Esophagus muscularis mucosa (tissue), 4 donors: ENCODE data around the gene SUPT20H.

Experiments used
- EP300 ChIP-seq: sonication (generic); formaldehyde crosslinking; IDR thresholded peaks from one replicate; pipeline ENCODE4 v1.6.1; 2017; ENCODE audit warnings: antibody characterized with exemption
- POLR2A ChIP-seq: fragments of 450-650 bp; IDR thresholded peaks from one replicate; pipeline ENCODE4 v1.6.1; 2017; ENCODE audit warnings: antibody characterized with exemption, moderate library complexity, mild to moderate bottlenecking, low read depth
- POLR2AphosphoS5 ChIP-seq, 2 donors: sonication (generic); formaldehyde crosslinking; IDR thresholded peaks; one replicate each; pipeline ENCODE4 v1.6.1; 2017; ENCODE audit warnings: antibody characterized with exemption in 2 of 2
- TF ChIP-seq, protein P1 (sequence below), 3 experiments: fragments of 200-600 bp in 2 of 3; fragments of 450-650 bp in 1 of 3; sonication (generic) in 2 of 3; IDR thresholded peaks; one replicate each; pipeline ENCODE4 v1.5.1; 2017 to 2019; ENCODE audit warnings: antibody characterized with exemption in 3 of 3, mild to moderate bottlenecking in 2 of 3, moderate library complexity in 1 of 3

DNA sequence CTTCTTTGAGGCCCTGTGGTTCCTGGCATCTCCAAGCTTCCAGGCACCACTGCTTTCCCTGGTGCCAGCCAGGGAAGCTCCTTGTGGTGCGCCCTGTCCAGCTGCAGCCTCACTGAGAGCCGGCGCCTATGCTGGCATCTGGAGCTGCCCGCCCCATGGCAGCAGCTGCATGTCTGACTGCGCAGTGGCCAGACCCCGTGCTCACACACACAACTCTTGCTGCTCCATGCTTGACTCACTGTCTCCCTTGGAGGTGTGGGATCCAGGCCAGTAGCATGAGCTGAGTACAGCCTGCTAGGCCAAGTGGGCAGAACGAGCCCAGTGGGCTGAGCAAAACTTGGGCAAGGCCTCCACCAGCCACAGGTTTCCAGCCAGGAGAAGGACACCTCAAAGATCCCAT lies 11.5 kb upstream of the SUPT20H start:
- no peak for TF ChIP-seq EP300
- TF ChIP-seq, protein P1, sequence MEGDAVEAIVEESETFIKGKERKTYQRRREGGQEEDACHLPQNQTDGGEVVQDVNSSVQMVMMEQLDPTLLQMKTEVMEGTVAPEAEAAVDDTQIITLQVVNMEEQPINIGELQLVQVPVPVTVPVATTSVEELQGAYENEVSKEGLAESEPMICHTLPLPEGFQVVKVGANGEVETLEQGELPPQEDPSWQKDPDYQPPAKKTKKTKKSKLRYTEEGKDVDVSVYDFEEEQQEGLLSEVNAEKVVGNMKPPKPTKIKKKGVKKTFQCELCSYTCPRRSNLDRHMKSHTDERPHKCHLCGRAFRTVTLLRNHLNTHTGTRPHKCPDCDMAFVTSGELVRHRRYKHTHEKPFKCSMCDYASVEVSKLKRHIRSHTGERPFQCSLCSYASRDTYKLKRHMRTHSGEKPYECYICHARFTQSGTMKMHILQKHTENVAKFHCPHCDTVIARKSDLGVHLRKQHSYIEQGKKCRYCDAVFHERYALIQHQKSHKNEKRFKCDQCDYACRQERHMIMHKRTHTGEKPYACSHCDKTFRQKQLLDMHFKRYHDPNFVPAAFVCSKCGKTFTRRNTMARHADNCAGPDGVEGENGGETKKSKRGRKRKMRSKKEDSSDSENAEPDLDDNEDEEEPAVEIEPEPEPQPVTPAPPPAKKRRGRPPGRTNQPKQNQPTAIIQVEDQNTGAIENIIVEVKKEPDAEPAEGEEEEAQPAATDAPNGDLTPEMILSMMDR (IDR thresholded peaks at IDR 0.05) = no peak
- TF ChIP-seq POLR2A = no peak
- TF ChIP-seq POLR2AphosphoS5 (IDR thresholded peaks at IDR 0.05) = no peak
